ENCODE measurements around the gene ASTN2.

ASTN2 gene

DNA sequence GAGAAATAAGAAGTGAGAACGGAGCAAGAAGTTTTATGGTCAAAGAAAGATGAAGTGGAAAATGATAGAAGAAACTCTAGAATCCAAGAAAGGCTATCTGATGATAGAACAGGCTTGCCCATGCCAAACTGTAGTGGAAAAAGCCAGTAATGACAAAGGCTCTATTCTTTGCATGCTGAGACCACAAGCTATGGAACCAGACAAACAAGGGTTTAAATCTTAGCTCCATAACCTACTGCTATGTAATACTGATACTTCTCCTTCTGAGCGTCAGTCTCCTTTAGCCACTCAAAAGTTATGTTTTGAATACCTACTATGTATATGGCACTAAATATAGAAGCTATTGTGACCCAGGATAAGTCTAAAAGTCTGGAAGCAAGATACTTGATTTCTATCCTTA is 778.9 kb downstream of the ASTN2 start:
- no peak overlapping the region for H3K27ac ChIP-seq (ENCODE audit: low read depth, low read length)
- WGBS, result 94% methylated on average over 2 of the region's 2 CpGs
- H3K9ac ChIP-seq (ENCODE audit: low read depth, low read length), result no peak overlapping the region
- no peaks in the 10 kb centered on the region for H3K36me3 ChIP-seq (ENCODE audit: insufficient read depth, low read length)
- H3K4me3 ChIP-seq (ENCODE audit: low read length), result no peak overlapping the region
- no peaks in the 10 kb centered on the region for H3K4me1 ChIP-seq (ENCODE audit: insufficient read depth, low read length)
- no peaks in the 10 kb centered on the region for H3K9me3 ChIP-seq (ENCODE audit: insufficient read depth, low read depth, low read length)
- no peaks in the 10 kb centered on the region for H3K27me3 ChIP-seq (ENCODE audit: insufficient read depth, low read length)

DNA sequence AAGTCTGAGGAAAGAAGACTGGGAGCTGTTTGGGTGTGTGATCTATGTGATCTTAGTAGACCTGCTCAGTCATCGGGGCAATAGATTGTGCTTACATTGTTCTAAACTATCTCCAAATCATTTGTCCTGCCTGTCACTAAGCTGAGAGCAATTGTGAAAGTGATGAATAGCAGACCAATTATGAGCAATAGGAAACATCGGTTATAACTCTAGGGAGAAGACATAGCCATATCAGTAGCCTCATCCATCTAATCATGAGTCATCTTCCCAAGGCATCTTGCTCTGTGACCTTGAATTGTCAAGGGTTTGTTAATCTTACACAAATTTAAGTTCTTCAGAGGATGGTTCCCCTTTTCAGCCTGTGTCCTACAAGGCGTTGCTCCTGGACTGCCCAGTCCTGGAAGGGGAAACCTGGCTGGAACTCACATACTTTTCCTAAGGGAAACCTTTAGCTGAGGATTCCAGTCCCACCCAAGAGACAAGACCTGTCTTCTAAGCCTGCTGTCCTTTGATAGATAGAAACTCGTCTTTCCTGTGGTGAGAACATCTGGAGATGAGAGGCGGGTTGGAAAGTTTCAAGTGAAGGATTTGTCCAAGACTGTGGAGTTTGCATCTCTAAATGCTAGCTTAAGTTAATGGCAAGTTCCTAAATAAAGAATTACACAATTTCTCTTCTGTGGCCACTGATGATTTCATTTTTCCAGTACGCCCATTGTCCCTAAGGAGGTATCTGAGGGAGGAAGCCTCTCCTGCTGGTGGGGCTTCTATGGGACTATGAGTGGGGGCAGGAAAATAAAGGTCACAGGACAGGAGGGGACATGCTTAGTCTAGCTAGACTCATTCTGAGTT is 781.6 kb downstream of the ASTN2 start:
- H3K4me3 ChIP-seq (ENCODE audit: low read length), result no peak overlapping the region

DNA sequence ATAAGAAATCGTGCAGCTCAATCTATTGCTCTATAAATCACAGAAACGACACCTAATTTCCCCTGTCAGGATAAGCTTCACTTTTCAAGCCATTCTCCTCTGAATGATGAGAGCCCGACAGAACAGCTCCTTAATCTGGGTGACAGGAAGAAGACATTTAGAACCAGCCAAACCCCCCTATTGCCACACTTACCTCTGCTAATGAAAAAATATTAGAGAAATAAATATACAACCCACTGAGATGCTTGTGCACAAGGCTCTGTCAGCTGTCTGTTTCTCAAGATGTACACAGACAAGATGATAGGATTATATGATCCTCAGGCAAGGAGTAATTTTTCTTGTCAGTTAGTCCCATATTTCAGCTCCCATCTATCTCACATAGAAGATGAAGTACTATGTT is 785.2 kb downstream of the ASTN2 start:
- Histone ChIP-seq H3K36me3 (ENCODE audit: insufficient read depth, low read length) (no peaks in the 10 kb centered on the region), H3K4me1 (ENCODE audit: insufficient read depth, low read length) (peaks cover 6% of the 10 kb centered on the region; the same call in 1 of the 2 replicates), H3K9me3 (ENCODE audit: insufficient read depth, low read depth, low read length) (no peaks in the 10 kb centered on the region), H3K27ac (ENCODE audit: low read depth, low read length) (no peak overlapping the region), H3K9ac (ENCODE audit: low read depth, low read length) (no peak overlapping the region), H3K27me3 (ENCODE audit: insufficient read depth, low read length) (no peaks in the 10 kb centered on the region), H3K4me3 (ENCODE audit: low read length) (no peak overlapping the region)
- WGBS, result 89% methylated on average over 3 of the region's 3 CpGs

More for the DNA sequence above, 781.6 kb downstream of the ASTN2 start:
- H3K27me3 ChIP-seq (ENCODE audit: insufficient read depth, low read length), result no peaks in the 10 kb centered on the region
- no peaks in the 10 kb centered on the region for H3K4me1 ChIP-seq (ENCODE audit: insufficient read depth, low read length)
- no peak overlapping the region for H3K27ac ChIP-seq (ENCODE audit: low read depth, low read length)
- WGBS, result 97% methylated on average over 5 of the region's 6 CpGs
- no peak overlapping the region for H3K9ac ChIP-seq (ENCODE audit: low read depth, low read length)
- no peaks in the 10 kb centered on the region for H3K36me3 ChIP-seq (ENCODE audit: insufficient read depth, low read length)
- H3K9me3 ChIP-seq (ENCODE audit: insufficient read depth, low read depth, low read length), result no peaks in the 10 kb centered on the region

DNA sequence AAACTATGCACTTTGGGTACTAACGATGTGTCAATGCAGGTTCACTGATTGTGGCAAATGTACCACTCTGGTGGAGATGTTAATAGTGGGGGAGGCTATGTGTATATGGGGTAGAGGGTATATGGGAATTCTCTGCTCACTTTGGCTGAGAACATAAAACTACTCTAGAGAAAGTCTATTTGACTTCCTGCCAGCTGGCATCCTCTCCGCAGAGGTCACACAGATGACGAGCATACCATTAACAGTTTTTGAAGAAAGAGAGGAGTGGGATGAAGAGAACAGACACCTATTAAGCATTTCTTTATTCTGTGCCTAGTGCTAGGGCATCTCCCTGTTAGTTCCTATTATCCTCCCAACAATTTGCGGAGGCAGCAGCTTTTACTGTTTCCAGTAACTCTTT is 786.1 kb downstream of the ASTN2 start:
- H3K27me3 ChIP-seq (ENCODE audit: insufficient read depth, low read length), result no peaks in the 10 kb centered on the region
- H3K4me1 ChIP-seq (ENCODE audit: insufficient read depth, low read length), result peaks cover 15% of the 10 kb centered on the region; the same call in 1 of the 2 replicates
- H3K9ac ChIP-seq (ENCODE audit: low read depth, low read length), result no peak overlapping the region
- no peak overlapping the region for H3K4me3 ChIP-seq (ENCODE audit: low read length)
- no peaks in the 10 kb centered on the region for H3K36me3 ChIP-seq (ENCODE audit: insufficient read depth, low read length)
- no peaks in the 10 kb centered on the region for H3K9me3 ChIP-seq (ENCODE audit: insufficient read depth, low read depth, low read length)
- no peak overlapping the region for H3K27ac ChIP-seq (ENCODE audit: low read depth, low read length)
- 89% methylated on average over 3 of the region's 4 CpGs for WGBS

DNA sequence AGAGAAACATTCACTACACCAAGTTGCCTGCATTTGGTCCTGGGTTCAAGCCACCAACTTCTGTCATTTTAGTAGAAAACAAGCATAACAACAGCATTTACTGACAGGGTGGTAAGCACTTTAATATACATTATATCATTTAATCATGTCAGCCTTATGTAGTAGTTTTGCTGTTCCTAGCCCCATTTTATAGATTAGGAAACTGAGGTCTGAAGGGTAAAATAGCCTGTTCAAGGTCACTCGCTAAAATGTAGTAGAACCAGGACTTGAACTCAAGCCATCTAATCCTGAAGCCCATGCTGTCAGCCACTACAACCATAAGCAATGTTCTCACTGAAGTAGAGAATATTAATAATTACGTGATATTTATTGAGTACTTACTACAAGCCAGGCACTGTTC is 787.4 kb downstream of the ASTN2 start:
- H3K36me3 ChIP-seq (ENCODE audit: insufficient read depth, low read length), result no peaks in the 10 kb centered on the region
- peaks cover 23% of the 10 kb centered on the region; the same call in 1 of the 2 replicates for H3K4me1 ChIP-seq (ENCODE audit: insufficient read depth, low read length)
- no peaks in the 10 kb centered on the region for H3K27me3 ChIP-seq (ENCODE audit: insufficient read depth, low read length)
- H3K9ac ChIP-seq (ENCODE audit: low read depth, low read length), result no peak overlapping the region
- no peak overlapping the region for H3K27ac ChIP-seq (ENCODE audit: low read depth, low read length)
- no peak overlapping the region for H3K4me3 ChIP-seq (ENCODE audit: low read length)
- 96% methylated on average over 2 of the region's 2 CpGs for WGBS
- H3K9me3 ChIP-seq (ENCODE audit: insufficient read depth, low read depth, low read length), result no peaks in the 10 kb centered on the region

DNA sequence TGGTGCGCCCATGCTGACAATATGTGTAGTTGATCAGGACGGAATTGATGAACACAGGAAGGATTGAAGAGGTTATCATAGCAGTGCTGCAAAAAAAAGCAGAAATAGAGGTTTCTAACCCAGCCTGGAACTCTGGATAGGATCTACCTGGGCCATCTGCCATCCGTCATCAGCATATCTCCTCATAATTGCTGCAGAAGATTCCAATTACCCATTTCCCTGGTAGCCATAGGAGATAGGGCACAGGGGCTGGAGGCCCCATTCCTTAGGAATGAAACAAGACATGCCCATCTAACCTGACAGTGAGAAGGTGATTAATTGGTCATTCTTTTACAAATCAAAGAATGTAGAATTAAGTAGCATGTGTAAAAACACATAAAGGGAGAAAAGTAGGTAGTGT is 788.1 kb downstream of the ASTN2 start:
- Histone ChIP-seq H3K4me1 (ENCODE audit: insufficient read depth, low read length) (peaks cover 23% of the 10 kb centered on the region; the same call in 1 of the 2 replicates), H3K9me3 (ENCODE audit: insufficient read depth, low read depth, low read length) (no peaks in the 10 kb centered on the region), H3K36me3 (ENCODE audit: insufficient read depth, low read length) (no peaks in the 10 kb centered on the region), H3K27ac (ENCODE audit: low read depth, low read length) (no peak overlapping the region), H3K4me3 (ENCODE audit: low read length) (no peak overlapping the region), H3K27me3 (ENCODE audit: insufficient read depth, low read length) (no peaks in the 10 kb centered on the region), H3K9ac (ENCODE audit: low read depth, low read length) (no peak overlapping the region)
- 96% methylated on average over 3 of the region's 3 CpGs for WGBS

DNA sequence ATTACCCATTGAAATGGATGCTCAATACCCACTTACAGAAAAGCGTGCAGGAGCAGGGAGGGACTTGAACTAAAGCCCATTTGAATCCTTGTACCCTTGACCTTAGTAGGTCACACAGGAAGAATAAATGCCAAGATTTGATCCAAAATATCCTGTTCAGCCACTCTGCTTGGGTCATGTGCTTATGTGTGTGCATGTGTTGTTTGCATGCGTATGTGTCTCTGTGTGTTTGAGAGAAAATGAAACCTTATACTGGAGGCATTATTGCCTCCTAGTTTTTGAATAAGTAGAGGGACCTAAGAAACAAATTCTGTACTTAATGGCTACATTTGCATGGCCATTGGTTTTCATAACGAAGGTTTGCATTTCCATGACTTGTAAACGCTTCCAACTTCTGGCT is 791.1 kb downstream of the ASTN2 start:
- Histone ChIP-seq H3K27ac (ENCODE audit: low read depth, low read length) (no peak overlapping the region), H3K9ac (ENCODE audit: low read depth, low read length) (no peak overlapping the region), H3K27me3 (ENCODE audit: insufficient read depth, low read length) (no peaks in the 10 kb centered on the region), H3K4me1 (ENCODE audit: insufficient read depth, low read length) (peaks cover 23% of the 10 kb centered on the region; the same call in 1 of the 2 replicates), H3K36me3 (ENCODE audit: insufficient read depth, low read length) (no peaks in the 10 kb centered on the region), H3K4me3 (ENCODE audit: low read length) (no peak overlapping the region), H3K9me3 (ENCODE audit: insufficient read depth, low read depth, low read length) (no peaks in the 10 kb centered on the region)
- WGBS, result 58% methylated on average over 4 of the region's 4 CpGs

DNA sequence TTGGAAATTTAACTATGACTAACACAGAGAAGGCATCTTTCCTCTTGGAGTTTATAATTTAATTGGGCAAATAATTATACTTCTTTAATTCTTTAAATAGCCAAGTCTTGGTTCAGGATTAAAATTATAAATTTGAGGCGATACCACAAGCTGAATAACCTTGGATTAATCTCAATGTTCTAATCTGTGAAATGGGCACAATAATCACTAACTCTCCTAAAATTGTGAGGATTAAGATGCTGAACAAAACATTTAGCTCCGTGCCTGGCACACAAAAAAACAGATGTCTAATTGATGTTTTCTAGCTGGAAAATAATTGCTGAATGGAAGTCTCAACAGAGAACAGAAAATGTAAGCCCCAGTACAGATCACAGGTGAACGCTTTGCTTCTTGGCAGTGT is 797.5 kb downstream of the ASTN2 start:
- no peaks in the 10 kb centered on the region for H3K36me3 ChIP-seq (ENCODE audit: insufficient read depth, low read length)
- no peaks in the 10 kb centered on the region for H3K4me1 ChIP-seq (ENCODE audit: insufficient read depth, low read length)
- H3K9me3 ChIP-seq (ENCODE audit: insufficient read depth, low read depth, low read length), result no peaks in the 10 kb centered on the region
- WGBS, result 94% methylated on average over 3 of the region's 3 CpGs
- no peak overlapping the region for H3K27ac ChIP-seq (ENCODE audit: low read depth, low read length)
- no peak overlapping the region for H3K9ac ChIP-seq (ENCODE audit: low read depth, low read length)
- no peak overlapping the region for H3K4me3 ChIP-seq (ENCODE audit: low read length)
- no peaks in the 10 kb centered on the region for H3K27me3 ChIP-seq (ENCODE audit: insufficient read depth, low read length)

DNA sequence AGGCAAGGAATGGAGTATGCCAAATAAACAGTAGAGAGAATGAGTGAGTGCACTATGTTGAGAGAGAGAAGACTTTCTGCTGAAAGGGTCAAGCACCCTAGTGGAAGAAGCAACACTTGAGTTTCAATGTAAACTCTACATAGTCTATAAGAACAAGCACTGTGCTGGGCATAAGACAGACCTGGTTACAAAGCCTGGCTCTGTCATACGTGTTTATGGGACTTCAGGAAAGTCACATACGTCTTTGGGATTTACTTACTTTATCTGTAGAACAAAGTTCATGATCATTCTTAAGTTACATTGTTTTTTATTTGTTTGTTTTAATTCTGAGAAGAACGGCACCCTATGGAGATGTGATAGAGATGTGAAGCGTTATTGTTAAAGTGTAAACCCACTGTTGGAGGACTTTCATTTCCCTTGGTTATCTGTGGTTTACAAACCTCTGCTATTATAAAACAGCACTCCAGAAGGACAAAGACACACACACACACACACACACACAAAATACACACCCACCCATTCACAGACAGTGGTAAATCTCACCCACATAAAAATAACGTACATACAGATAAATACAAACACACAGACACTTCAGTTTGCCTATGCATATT is 798.4 kb downstream of the ASTN2 start:
- 92% methylated on average over 5 of the region's 5 CpGs for WGBS
- Histone ChIP-seq H3K27ac (ENCODE audit: low read depth, low read length) (no peak overlapping the region), H3K9me3 (ENCODE audit: insufficient read depth, low read depth, low read length) (no peaks in the 10 kb centered on the region), H3K9ac (ENCODE audit: low read depth, low read length) (no peak overlapping the region), H3K27me3 (ENCODE audit: insufficient read depth, low read length) (no peaks in the 10 kb centered on the region), H3K4me1 (ENCODE audit: insufficient read depth, low read length) (no peaks in the 10 kb centered on the region), H3K36me3 (ENCODE audit: insufficient read depth, low read length) (no peaks in the 10 kb centered on the region), H3K4me3 (ENCODE audit: low read length) (no peak overlapping the region)

DNA sequence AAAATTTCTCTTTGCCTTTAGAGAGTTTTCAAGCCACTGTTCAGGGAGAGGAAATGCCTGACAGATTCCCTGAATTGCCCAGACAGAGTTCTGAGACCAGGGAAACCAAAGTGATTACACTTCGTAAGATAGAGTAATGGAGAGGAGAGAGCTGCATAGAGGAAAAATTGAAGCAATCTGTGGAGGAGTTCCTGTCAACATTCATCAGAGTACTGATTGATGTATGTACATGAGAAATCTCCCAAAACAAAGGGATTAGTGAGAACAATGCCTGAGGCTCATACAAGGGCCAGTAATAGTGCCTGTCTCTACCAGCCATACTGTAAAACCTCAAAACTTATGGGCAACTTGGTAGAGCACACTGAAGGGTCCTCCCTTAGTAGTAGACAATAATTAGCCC is 806.8 kb downstream of the ASTN2 start:
- H3K9ac ChIP-seq (ENCODE audit: low read depth, low read length), result no peak overlapping the region
- WGBS, result 87% methylated on average over 1 of the region's 1 CpG
- H3K27ac ChIP-seq (ENCODE audit: low read depth, low read length), result no peak overlapping the region
- no peaks in the 10 kb centered on the region; the same call in 1 of the 2 replicates for H3K4me1 ChIP-seq (ENCODE audit: insufficient read depth, low read length)
- no peaks in the 10 kb centered on the region for H3K9me3 ChIP-seq (ENCODE audit: insufficient read depth, low read depth, low read length)
- no peaks in the 10 kb centered on the region for H3K36me3 ChIP-seq (ENCODE audit: insufficient read depth, low read length)
- no peak overlapping the region for H3K4me3 ChIP-seq (ENCODE audit: low read length)
- H3K27me3 ChIP-seq (ENCODE audit: insufficient read depth, low read length), result no peaks in the 10 kb centered on the region

DNA sequence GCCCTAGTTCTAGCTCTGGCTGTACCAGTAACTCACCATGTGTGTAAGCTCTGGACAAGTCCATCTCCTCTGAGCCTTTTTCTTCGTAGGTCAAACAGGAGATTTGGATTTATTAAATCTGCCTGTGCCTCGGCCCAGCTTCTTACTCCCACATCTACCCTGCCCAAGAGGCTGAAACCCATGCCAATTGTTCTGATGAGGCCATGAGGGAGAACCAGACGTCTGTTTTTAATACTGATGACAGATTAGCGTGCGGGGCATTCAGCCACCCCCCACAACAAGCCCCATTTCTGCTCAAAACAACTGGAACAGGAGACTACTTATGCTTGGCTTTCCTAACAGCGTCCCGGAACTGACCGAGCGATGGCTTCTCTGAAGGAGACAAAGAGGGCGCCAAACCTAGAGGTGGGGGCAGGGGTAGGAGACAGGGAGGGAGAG is 808.9 kb downstream of the ASTN2 start:
- H3K4me3 ChIP-seq (ENCODE audit: low read length), result no peak overlapping the region
- H3K27ac ChIP-seq (ENCODE audit: low read depth, low read length), result no peak overlapping the region
- no peaks in the 10 kb centered on the region for H3K27me3 ChIP-seq (ENCODE audit: insufficient read depth, low read length)
- no peaks in the 10 kb centered on the region for H3K36me3 ChIP-seq (ENCODE audit: insufficient read depth, low read length)
- no peaks in the 10 kb centered on the region for H3K9me3 ChIP-seq (ENCODE audit: insufficient read depth, low read depth, low read length)
- H3K4me1 ChIP-seq (ENCODE audit: insufficient read depth, low read length), result no peaks in the 10 kb centered on the region; the same call in 1 of the 2 replicates
- WGBS, result 90% methylated on average over 10 of the region's 10 CpGs
- no peak overlapping the region for H3K9ac ChIP-seq (ENCODE audit: low read depth, low read length)

Data from HUES64 (cell line).